Cerebellar nuclear complex (tissue), 1 donor: ENCODE results near the gene METAP1D.

Source experiments
- DNase-seq, 2 experiments: peaks; one replicate each; lab custom pipeline; 2025; lab: John Stamatoyannopoulos, UW

The METAP1D gene

DNA sequence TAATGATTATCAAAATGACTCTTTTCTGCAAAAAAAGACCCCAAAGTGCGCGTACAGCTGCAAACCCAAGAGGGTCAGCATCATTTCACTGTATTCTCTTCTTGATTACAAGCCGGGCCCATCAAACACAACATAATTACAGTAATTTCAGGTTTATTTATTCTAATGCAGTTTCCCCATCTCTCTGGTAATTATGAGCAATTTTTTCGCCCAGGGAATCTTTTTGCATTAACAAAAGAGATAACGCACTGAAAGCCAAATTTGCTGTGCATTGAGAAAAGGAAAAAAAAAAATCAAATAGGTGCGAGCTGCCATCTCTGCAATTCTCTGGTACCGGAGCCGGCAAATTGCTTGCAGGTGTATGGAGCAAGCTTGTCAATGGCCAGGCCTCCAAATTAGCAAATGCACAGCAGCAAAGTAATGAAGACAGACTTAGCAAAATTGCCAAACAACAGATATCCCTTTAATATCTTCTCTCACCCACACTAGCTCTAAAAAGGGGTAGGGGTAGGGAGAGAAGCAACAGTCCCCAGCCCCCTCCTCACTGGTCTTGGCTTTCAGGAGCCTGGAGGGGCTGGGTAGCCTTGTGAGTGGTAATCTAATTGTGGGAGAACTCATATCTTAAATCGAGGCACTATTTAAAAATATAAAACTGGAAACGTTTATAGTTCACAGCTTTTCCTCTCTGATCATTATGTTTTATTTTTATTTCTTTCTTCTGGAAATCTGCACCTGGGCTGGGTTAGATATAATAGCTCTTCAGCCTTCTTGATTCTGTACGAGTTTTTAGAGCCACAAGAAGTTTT lies 92.2 kb downstream of the METAP1D start:
- no peak for DNase-seq

DNA sequence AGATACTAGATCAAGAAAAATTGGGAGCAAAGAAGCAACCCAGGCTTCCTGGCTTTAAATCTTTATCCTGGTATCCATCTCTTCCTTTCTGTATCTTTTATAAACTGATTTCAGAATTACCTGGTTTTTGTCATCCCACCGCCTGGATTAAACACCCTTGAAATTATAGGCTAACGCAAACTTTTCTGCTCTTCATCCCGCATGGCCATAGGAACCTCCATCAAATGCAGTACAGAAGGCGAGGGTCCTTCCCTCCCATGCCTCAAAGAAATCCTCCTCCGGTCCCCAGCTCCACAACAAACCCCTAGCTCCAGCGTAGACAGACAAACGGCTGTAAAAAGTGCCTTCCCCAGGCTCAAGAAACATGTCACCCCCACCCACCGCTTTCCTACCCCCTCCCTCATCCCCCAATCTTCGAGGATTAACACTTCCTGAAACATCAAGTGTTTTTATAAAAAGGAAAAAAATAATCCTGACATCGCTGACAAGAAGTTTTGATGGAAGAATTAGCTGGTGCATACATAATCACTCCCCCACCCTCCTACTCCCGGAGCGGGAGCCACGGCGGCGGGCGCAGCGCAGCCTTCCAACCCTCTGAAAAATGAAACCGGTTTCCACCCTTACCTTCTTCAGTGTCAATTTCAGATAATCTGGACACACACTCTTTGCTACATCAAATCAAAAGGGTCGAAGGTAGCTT lies 93.1 kb downstream of the METAP1D start:
- no peak for DNase-seq

DNA sequence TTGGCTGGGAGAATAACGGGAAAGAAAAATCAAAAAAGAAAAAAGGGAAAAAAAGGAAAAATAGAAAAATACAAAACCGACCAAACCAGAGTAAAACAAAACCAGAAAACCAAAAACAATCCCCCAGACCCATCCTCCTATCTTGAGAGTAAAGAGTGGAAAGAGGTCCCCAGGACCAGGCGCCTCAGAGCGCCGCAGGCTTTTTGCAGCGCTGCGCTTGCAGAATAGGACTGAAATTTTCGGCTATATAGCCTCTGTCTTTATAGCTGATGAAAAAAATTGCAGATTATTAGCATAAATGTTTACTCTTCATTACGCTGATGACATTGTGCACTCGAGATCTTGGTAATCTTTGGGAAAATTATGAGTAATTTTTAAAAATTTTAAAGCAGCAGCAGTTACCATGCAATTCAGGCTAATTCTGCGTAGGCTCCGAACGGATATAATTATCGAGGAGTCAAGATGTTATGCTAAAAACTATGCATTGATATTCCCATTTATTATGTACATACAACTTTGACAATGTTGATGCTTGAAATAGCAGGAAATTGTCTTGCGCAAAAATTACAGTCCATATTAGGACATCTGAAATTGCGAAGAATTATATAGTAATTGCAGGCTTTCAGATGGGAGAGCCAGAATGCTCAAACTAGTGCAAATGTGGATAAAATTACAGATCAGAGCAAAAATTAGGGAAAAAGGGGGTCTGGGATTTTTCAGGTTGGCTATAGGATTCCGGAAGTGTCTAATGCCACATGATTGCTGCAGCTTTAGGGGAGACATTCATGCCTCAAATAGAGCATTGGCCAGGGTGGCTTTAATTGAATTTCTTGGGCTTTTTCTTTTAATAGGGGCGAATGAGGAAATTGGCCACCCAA lies 93.9 kb downstream of the METAP1D start:
- no peak for DNase-seq

DNA sequence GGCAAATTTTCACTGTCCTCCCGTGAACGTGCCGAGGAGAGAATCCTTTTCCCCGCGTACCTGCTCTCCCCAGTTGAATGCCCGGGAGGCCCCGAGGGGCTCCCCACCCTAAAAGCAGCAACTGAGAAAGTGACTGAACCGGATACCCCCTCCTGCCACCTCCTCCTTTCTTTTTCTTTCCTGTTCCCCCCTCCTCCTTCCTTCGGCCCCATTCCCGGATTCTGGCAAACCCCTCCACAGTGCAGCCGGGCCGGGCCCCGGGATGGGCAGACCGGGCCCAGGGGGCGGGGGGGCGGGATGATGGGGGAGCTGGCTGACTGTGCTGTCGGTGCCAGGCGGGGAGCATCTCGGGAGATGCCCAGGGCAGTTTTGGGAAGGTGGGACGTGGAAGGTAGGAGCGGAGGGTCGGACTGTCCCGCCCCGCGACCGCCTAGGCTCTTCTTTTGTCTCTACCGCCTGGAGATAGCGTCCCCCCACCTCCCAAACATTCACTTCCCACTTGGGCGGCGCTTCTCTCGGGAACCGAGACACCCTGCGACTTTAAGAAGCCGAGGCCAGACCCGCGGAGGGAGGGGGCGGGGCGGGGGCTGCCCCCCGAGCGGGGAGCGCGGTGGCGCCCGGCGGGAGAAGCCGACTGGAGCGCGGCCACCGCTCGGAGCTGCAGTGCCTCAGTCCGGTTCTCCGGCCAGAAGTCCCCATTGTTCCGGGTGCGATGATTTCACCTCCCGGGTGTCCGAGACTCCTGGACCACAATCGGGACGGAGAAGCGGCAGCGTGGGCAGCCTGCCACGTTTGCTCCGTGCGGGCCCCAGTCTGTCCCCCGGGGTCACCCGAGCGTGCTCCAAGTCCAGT lies 94.8 kb downstream of the METAP1D start:
- no peak for DNase-seq

DNA sequence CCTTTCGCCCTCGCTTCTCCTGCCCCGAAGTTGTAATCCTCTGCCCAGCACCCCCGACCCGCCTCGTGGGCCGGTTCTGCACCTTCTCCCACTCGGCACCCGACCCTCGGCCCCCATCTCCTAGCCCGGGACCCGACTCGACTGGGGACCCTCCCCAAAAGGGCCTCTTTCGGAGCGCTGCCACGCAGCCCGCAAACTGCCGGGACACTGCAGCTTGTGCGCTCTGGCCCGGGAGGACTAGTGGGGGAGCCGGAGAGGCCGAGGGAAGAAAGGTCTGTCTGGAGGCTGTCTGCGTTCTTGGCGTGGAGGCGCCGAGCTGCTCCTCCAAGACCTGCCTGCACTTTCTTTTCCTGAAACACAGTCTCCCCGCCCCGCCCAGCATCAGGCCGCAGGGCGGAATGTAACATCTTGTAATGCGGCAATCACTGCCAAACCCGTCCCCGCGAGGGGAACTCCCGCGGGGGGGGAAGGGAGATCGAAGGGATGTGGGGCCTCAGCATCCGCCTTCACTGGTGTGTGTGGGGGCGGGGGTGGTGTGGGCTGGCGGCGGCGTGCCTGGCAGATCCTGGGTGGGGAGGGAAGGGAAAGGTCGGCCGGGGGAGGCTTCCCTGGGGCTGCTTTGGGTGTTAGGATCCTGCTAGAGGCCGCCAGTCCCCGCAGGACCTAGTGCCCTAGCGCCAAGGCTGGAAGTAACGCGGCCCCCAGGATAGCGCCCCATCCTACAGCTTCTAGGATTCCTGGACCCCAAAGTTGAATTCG lies 95.6 kb downstream of the METAP1D start:
- DNase-seq, result no peak

DNA sequence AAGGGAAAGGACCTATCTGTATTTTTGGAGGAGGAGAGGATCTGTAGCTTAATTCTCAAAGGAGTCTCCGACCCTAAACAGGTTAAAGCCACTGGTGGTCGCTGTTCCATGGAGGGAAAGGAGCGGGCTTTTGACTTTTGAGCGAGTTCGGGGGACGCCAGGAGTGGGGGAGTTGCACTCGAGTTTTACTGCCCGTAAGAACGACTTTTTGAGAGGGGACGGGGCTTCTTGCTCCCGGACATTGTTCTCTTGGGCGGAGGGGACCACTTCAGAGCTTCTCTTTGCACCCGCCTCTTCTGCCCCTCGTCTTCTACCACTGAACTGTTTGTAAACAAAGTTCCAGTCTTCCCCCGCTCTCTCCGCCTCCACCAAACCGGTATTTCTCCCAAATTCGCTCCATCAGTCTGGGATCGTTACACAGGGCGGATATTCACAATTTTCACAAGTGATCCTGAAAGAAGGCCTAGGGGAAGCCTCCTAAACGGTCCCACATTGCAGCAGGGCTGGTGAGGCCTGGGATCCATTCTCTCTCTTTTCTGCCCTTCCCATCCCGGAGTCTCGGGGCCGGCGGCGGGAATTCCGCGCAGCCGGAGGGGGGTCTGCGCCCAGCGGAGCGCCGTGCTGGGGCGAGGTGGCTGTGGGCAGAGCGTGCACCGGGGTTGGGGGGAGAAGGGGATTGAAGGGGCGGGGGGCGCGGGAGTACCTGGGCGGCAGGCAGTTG lies 96.3 kb downstream of the METAP1D start:
- DNase-seq, result no peak

DNA sequence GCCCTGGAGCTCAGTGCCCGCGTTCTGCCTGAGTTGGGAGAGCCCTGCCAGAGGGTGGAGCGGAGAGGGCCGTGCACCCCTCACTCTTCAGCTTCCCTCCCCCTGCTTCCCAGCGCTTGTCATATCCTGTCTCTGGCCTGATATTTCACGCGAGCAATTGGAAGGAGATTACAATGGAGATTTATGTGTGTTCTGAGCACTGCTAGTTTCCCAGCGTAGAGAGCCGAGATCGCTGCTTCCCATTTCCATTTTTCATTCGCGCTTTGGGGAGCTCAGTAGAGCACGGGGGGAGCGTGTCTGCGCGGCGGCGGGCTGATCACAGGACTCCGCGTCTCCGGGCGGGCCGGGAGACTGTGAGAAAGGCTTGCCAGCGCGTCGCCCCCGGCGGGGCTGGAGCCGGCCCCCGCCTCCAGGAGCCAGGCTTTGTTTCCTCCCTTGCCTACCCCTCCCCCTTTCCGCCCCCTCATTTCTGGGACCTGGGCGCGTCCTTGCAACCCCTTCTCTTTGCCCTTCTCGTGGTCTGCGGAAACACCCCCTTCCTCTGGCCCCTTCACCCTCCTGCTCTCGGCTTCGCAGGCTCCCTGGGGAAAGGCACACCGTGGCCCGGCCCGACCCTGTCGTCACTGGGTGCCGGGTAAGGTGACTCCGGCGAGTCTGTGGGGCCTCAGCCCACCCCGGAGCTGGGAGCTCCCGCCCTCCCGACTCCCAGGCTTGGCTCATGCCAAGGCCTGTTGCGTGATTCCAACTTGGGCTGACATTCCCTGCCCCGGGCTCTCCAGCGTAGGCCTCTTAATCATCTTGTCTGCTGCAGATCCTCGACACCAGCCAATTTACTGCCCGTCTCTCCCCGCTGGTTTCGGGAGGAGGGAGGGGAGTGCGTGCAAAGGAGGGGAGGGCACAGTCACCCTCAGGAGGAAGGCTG lies 97.1 kb downstream of the METAP1D start:
- no peak for DNase-seq

DNA sequence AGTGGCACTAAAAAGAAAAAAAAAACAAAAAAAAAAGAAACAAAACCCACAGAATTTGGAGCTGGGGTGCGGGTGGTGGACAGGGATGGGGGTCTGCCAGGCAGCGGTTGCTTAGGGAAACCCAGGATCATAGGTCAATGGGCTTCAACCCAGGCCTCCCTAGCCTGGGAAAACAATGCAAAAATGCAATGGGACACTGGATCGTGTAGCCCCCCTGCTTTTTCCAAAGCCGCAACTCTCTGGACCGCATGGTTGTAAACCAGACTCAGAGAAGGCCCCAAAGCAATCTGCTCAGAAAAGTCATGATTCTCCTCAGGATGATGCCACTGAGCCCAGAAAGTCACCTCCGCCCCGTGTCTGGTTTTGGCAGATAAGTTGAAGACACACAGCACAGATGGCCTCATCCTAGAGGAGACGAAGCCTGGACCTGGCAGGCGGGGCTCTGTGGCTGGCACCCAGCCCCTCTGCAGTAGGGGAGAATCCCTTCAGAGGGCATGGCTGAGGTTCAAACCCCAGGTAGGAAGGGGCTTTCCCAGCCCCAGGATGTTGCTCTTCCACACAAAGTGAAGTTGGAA lies 97.9 kb downstream of the METAP1D start:
- DNase-seq, result no peak

DNA sequence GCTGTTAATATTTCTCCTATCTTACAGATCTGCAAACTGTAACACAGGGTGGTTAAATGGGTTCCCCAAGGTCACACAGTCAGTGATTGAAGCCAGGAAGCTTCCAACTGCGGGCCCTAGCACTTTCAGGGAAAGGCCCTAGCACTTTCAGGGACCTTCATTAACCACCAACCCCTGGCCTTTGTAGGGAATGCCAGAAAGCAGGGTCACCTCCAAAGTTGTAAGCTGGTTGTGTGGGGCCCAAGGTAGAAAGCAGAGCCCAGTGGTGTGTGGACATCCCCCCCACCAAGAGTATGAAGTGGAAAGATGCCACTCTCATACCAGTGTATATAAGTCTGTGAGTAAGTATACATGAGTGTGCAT lies 98.5 kb downstream of the METAP1D start:
- no peak for DNase-seq

DNA sequence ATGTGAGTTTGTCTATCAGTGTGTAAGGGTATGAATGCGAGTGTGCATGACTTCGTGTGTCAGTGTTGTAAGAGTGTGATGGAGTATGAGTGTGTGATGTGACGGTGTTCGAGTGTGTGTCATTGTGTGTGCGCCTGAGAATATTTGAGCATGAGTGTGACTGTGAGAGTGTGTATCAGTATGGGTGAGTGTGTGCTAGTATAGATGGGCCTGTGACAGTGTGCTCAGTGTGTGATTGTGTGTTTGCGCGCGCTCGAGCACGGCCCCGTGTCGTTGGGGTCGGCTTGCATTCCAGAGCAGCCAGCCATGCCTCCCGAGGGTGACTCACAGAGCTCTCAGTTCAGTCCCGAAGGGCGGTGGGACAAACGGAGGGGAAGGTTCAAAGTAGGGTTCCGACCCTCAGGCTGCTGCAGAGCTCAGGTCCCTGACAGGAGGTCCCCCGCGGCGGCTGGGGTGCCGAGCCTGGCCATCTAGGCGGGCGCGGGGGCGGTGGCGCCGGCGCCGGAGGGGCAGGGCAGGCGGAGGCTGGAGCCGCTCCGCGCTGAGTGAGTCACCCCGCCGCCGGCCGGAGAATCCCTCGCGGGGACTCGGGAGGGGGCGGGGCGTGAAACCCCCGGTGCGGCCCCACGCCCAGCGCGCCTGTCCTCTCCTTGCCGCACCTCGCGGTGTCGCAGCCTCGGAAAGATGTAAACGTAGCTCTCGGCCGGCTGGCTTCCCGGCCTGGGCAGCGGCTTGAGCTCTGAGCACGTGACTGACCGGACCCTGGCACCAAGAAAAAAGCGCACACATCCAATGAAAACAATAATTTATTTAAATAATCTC lies 99.1 kb downstream of the METAP1D start:
- DNase-seq, result no peak

DNA sequence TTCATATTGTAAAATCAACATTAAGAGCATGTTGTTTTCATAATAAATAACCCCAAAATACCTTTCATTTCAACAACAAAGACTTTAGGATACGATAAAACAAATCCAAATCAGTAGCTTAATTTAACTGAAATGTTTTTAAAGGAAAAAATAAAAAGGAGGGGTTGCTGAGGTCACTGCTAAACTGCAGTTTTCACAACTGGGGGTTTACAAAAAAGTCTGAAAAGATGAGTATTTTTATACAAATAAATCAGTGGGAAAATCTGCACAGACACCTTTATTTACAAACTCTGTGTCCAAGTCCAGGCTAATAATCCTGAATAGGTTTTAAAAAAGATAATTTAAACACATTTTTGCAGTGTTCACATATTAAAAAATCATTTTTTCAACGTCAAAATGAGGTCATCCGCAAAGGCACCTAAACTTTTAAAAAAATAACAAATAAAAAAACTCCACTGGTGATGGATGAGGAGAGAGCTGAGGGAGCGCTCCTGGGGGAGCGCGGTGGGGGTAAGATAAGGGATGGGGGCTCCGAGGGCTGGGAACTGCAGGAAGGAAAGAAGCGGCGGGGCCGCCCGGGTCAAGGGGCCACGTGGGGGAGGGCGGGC lies 99.8 kb downstream of the METAP1D start:
- no peak for DNase-seq

DNA sequence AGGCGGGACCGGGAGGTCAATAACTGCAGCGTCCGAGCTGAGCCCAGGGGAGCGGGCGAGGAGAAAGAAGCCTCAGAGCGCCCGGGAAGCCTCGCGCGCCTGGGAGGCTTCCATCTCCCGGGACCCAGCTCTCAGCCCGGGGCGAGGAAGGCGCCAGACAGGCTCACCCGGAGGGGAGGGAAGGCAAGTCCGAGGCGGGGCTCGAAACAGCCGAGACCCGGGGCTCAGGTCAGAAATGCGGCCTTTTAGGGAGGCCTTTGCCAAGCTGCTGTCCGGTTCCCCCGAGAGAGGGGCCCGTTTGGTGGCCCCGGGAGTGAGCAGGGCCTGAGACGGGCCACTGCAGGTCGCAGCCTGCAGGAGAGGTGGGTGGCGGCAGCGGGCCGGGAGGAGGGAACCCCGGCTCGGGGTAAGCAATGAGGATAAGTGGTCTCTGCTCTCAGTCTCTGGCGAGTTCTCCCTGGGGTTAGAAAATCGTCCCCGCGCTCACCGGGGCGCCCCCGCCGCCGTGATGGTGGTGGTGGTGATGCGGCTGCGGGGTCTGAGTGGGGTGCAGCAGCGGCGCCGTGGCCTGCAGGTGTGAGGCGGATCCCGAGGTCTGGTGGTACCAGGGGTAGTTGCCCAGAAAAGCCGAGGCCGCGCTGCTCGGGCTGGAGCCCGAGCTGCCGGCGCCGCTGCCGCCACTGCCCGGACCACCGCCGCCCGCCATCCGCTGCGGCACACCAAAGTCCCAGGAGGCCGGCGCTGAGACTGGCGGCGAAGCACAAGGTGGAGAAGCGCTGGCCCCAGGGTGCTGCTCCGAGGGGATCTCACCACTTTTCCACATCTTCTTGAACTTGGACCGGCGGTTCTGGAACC lies 100.6 kb downstream of the METAP1D start:
- no peak for DNase-seq

DNA sequence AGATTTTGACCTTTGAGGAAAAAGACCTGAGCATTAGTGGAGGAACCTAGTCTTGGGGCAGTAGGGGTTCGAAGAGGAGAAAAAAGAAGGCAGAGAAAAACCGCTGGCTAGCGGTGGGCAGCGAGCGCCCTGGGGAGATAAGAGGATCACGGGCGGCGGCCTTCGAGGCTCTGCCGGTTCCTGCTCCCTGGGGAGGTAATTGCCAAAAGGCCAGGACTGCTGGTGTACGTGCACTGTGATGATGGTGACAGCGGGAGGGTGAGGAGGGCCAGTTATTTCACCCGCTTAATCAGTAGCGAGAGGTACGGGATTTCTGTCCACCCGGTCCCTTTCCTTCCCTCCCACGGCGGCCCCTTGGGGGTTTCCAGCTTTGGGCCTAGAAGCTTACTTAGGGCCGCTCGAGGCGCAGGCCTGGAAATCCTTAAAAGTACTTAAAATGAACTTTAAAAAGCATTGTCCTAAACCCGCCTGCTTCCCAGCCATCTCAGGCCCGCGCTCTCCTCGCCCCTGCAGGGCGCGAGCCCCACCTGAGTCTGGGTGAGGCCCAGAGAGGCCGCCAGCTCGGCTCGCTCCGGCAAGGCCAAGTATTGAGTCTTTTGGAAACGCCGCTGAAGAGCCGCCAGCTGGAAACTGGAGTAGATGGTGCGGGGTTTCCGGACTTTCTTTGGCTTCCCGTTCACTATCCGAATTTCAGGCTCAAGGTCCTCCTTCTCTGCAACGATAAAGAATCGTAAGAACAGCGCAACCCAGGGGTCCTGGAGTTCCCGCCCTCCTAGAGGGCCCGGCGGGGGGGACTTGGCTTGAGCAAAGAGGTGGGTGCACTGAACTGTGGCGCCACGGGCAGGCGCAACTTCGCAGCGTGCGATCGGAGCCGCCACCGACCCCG lies 101.4 kb downstream of the METAP1D start:
- DNase-seq, result no peak

DNA sequence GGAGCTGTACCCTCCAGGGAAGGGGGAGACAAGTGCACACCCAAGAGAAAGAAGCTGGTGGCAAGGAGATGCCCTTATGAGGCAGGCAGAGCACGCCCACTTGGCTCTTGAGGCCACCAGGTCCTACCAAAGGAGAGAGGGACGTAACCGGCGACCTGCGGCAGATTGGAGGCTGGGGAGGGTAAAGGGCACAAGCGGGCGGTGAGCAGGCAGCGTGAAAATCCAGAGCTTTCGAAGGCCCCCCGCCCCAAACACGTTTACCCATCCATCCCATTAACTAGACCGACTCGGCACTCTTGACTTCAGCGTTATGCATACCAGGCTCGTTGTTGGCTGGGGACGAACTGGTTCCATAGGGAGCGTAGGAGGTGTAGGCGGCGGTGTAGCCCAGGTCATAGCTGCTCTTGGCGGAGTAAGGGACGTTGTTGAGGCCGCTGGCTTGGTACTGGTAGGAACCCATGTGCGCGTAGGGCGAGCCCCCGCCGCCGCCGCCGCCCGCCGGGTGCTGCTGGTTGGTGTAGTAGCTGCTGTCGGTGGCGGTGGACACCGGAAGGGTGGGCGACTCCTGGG lies 102.2 kb downstream of the METAP1D start:
- no peak for DNase-seq
